HepG2 (cell line): ENCODE measurements around the gene IGFL1. TPM values are rescaled to one million over a fixed set of nuclear protein-coding genes. Genes with fewer than 3 reads are reported as not detected.
"Not testable (repeated sequence)": the region's sequence is repeated elsewhere in the genome, so short reads cannot be mapped to it uniquely, and the experiment has no call there.

ENCODE experiments used
- ATAC-seq: fragments of 200-7000 bp; cut with Tn5 transposase; 3 replicates; pipeline ENCODE4 v1.9.1; 2020; ENCODE audit warnings: mild to moderate bottlenecking, moderate library complexity
- BruUV-seq: library from RNA; stranded (reverse); fragments of 400-500 nt; replicated peaks from 2 replicates; lab custom pipeline; 2021; lab: Mats Ljungman, UMichigan
- CTCF ChIA-PET: fragments of 300-600 bp; formaldehyde crosslinking; extraction: SDS; loops from one replicate; lab custom pipeline; 2021; ENCODE audit warnings: low total read pairs, inconsistent platforms, low intra/inter-chr PET ratio; lab: Yijun Ruan, JAX
- POLR2A ChIA-PET: fragments of 350-600 bp; sonication (Branson Sonifier 250); formaldehyde crosslinking; loops from one replicate; lab custom pipeline; 2020; ENCODE audit warnings: antibody characterized with exemption, inconsistent platforms; lab: Yijun Ruan, JAX
- DNase-seq: peaks from one replicate; pipeline ENCODE4 v3.0.0-alpha.2; 2015; ENCODE audit warnings: low spot score
- FAIRE-seq: peaks from 3 replicates; lab custom pipeline; 2011; peaks lifted over from hg19 to GRCh38; lab: Jason Lieb, UNC
- H2AFZ ChIP-seq: one replicate; pipeline ENCODE4 v1.6.1; 2011; ENCODE audit warnings: low read length, inconsistent platforms
- H3K27ac ChIP-seq: fragments of 300-600 bp; 3 replicates; pipeline ENCODE4 v1.8.0; 2011; ENCODE audit warnings: mixed run types, mild to moderate bottlenecking, mixed read lengths, low read length, inconsistent platforms; ENCODE audit not compliant: insufficient read depth; ENCODE audit errors: extremely low read length
- H3K27me3 ChIP-seq, 2 experiments: fragments of 200-600 bp in 1 of 2; 2 replicates in 1 of 2; 3 replicates in 1 of 2; pipeline versions ENCODE4 v1.6.0 to v1.8.0; 2011; ENCODE audit warnings: low read length in 2 of 2, mild to moderate bottlenecking in 2 of 2, moderate library complexity in 2 of 2, inconsistent platforms in 1 of 2; ENCODE audit not compliant: insufficient read depth in 2 of 2, control insufficient read depth in 1 of 2
- H3K36me3 ChIP-seq, 2 experiments: fragments of 200-600 bp in 1 of 2; replicated peaks in 1 of 2; 2 replicates in 1 of 2; 3 replicates in 1 of 2; pipeline versions ENCODE4 v1.5.1 to v1.8.0; 2011; ENCODE audit warnings: low read length in 2 of 2, inconsistent platforms in 1 of 2; ENCODE audit not compliant: insufficient read depth in 2 of 2, control insufficient read depth in 1 of 2
- H3K4me1 ChIP-seq: 2 replicates; pipeline ENCODE4 v1.5.1; 2012; ENCODE audit warnings: low read length, inconsistent platforms; ENCODE audit not compliant: insufficient read depth
- H3K4me2 ChIP-seq: 2 replicates; pipeline ENCODE4 v1.6.0; 2011; ENCODE audit warnings: low read depth, low read length, inconsistent platforms
- H3K4me3 ChIP-seq, 3 experiments: fragments of 200-600 bp in 1 of 3; sonication (generic), shearing (Covaris generic) in 1 of 3; replicated peaks in 1 of 3; 2 replicates each; pipeline ENCODE4 v1.5.1; 2011 to 2016; ENCODE audit warnings: low read length in 3 of 3, inconsistent platforms in 2 of 3, low read depth in 2 of 3, mild to moderate bottlenecking in 2 of 3, control low read depth in 1 of 3, mixed read lengths in 1 of 3; ENCODE audit not compliant: insufficient read depth in 1 of 3
- H3K79me2 ChIP-seq: one replicate; pipeline ENCODE4 v1.6.1; 2011; ENCODE audit warnings: low read length, inconsistent platforms; ENCODE audit not compliant: insufficient read depth
- H3K9ac ChIP-seq: 2 replicates; pipeline ENCODE4 v1.6.0; 2011; ENCODE audit warnings: mild to moderate bottlenecking, low read depth, low read length, inconsistent platforms; ENCODE audit not compliant: insufficient read depth
- H3K9me3 ChIP-seq: 2 replicates; pipeline ENCODE4 v1.5.1; 2012; ENCODE audit warnings: mild to moderate bottlenecking, low read length
- H4K20me1 ChIP-seq: 2 replicates; pipeline ENCODE4 v1.6.0; 2011; ENCODE audit warnings: inconsistent platforms, mild to moderate bottlenecking, low read length, moderate library complexity; ENCODE audit not compliant: insufficient read depth
- AGO2 ChIP-seq: fragments of 200-400 bp; formaldehyde crosslinking; optimal IDR thresholded peaks from 2 replicates; pipeline ENCODE3; 2017; ENCODE audit warnings: mild to moderate bottlenecking, low read depth, low read length, moderate library complexity
- CEBPG ChIP-seq: IDR thresholded peaks from 2 replicates; pipeline ENCODE4 v1.6.1; 2016
- MXD3 ChIP-seq: IDR thresholded peaks from 2 replicates; pipeline ENCODE4 v1.6.1; 2016; ENCODE audit warnings: mild to moderate bottlenecking, missing biosample characterization, missing genetic modification reagents
- PBX2 ChIP-seq: IDR thresholded peaks from 2 replicates; pipeline ENCODE4 v1.6.1; 2016; ENCODE audit warnings: control low read depth
- YEATS2 ChIP-seq: sonication (generic); formaldehyde crosslinking; IDR thresholded peaks from 2 replicates; pipeline ENCODE4 v1.4.0; 2020; ENCODE audit warnings: missing genetic modification reagents, borderline replicate concordance
- ZFY ChIP-seq: sonication (generic); formaldehyde crosslinking; IDR thresholded peaks from 2 replicates; pipeline ENCODE4 v1.4.0; 2020; ENCODE audit warnings: missing genetic modification reagents
- ZNF329 ChIP-seq: sonication (generic); formaldehyde crosslinking; IDR thresholded peaks from 2 replicates; pipeline ENCODE4 v1.9.0; 2021; ENCODE audit warnings: low read depth, mild to moderate bottlenecking, missing genetic modification reagents
- ZNF605 ChIP-seq: sonication (generic); formaldehyde crosslinking; IDR thresholded peaks from 2 replicates; pipeline ENCODE4 v1.8.0; 2022; ENCODE audit warnings: mild to moderate bottlenecking, missing genetic modification reagents
- WGBS: methylation state at CpG from one replicate; pipeline ENCODE4 v1.1.6; 2017; ENCODE audit warnings: low lambda C conversion rate; 5-methylcytosine and 5-hydroxymethylcytosine counted together
- in situ Hi-C: cut with HindIII; loops from 2 replicates; pipeline ENCODE4 v1.10.0; 2017; ENCODE audit warnings: low pct_unique_long_range_greater_than_20kb; ENCODE audit not compliant: extremely low pct_ligation_motif_present
- intact Hi-C: fragments of 100-400 bp; cut with micrococcal nuclease; formaldehyde crosslinking; loops from one replicate; pipeline ENCODE4 v1.10.0; 2022; ENCODE audit not compliant: unreplicated experiment
- polyA plus RNA-seq, 8 experiments: library from polyadenylated mRNA; depleted of rRNA in 3 of 8; stranded (reverse) in 7 of 8; unstranded in 1 of 8; fragments of >200 nt; fragmentation: Illumina TruSeq in 4 of 8; extraction: Trizol in 4 of 8; gene quantifications; 2 replicates each; pipeline versions ENCODE4 v1.2.1 to v1.2.3, GENCODE V29; 2011 to 2016; ENCODE audit warnings: low read depth in 4 of 8, missing spikeins in 1 of 8, mixed read lengths in 1 of 8; ENCODE audit not compliant: insufficient read depth in 1 of 8
- total RNA-seq, 5 experiments: library from RNA; depleted of rRNA; stranded (reverse); fragments of >200 nt; fragmentation: Illumina TruSeq; extraction: Trizol; gene quantifications; 2 replicates each; pipeline ENCODE4 v1.2.3, GENCODE V29; 2016; ENCODE audit warnings: low read depth in 1 of 5

The IGFL1 gene
- total and polyA plus RNA-seq, 2 of the 13 experiments (the other 11 are each of a cell fraction or from before 2014, with no cell fraction given) = not detected

GRCh38 chr19:46232938-46233621, 3.5 kb downstream of the IGFL1 start:
- no peaks in the 10 kb centered on the region for H3K79me2 ChIP-seq
- POLR2A ChIA-PET = no interaction called here
- no peaks in the 10 kb centered on the region for H4K20me1 ChIP-seq
- H3K36me3 ChIP-seq = no peaks in the 10 kb centered on the region
- no TSS peak for BruUV-seq
- no peak overlapping the region for H3K4me3 ChIP-seq
- in situ Hi-C loops (no loop called here), intact Hi-C loops (no loop called here)
- no peak overlapping the region for H3K4me2 ChIP-seq
- H3K27me3 ChIP-seq = peaks cover 4 to 16% of the 10 kb centered on the region in 2 experiments
- no peaks in the 10 kb centered on the region for H3K9me3 ChIP-seq
- no peak overlapping the region for H3K9ac ChIP-seq
- no peak for DNase-seq
- no peak for ATAC-seq
- TF ChIP-seq ZFY (CRISPR knock-in tag) (no peak), AGO2 (no peak), CEBPG (CRISPR knock-in tag) (no peak), YEATS2 (CRISPR knock-in tag) (no peak), PBX2 (CRISPR knock-in tag) (no peak), ZNF329 (CRISPR knock-in tag) (no peak), MXD3 (no peak), ZNF605 (no peak)
- H3K27ac ChIP-seq = no peak overlapping the region
- FAIRE-seq = no peak
- 28% methylated on average over 19 of the region's 20 CpGs for WGBS
- H3K4me1 ChIP-seq = no peaks in the 10 kb centered on the region
- CTCF ChIA-PET = no interaction called here
- H2AFZ ChIP-seq = no peak overlapping the region

- H3K36me3 ChIP-seq, intact Hi-C loops, DNase-seq, FAIRE-seq, H2AFZ ChIP-seq, in situ Hi-C loops, POLR2A ChIA-PET, H3K4me1 ChIP-seq, H3K9me3 ChIP-seq, H3K4me3 ChIP-seq, H4K20me1 ChIP-seq, CTCF ChIA-PET, H3K9ac ChIP-seq, H3K79me2 ChIP-seq, BruUV-seq, H3K4me2 ChIP-seq, H3K27ac ChIP-seq, ATAC-seq: not testable (repeated sequence)
- H3K27me3 ChIP-seq = peaks cover 3 to 16% of the 10 kb centered on the region in 2 experiments
- WGBS = 24% methylated on average over 4 of the region's 4 CpGs
Measured at GRCh38 chr19:46233871-46234270, 4.3 kb downstream of the IGFL1 start.

GRCh38 chr19:46238141-46238540, 8.6 kb downstream of the IGFL1 start:
- CTCF ChIA-PET, intact Hi-C loops: not testable (repeated sequence)

More at GRCh38 chr19:46238141-46238540, 8.6 kb downstream of the IGFL1 start:
- H4K20me1 ChIP-seq, H3K9me3 ChIP-seq, ATAC-seq, DNase-seq, H3K36me3 ChIP-seq, BruUV-seq, in situ Hi-C loops, POLR2A ChIA-PET, H3K9ac ChIP-seq, FAIRE-seq, H3K27ac ChIP-seq, H3K4me2 ChIP-seq, H3K4me1 ChIP-seq, H3K4me3 ChIP-seq, H3K79me2 ChIP-seq, H2AFZ ChIP-seq: not testable (repeated sequence)
- peaks cover 3 to 15% of the 10 kb centered on the region in 2 experiments; a peak in 2 of 5 replicates for H3K27me3 ChIP-seq
- 35% methylated on average over 2 of the region's 2 CpGs for WGBS
